HepG2 (cell line): ENCODE data around the gene FCER1G. TPM values are rescaled to one million over a fixed set of nuclear protein-coding genes. Genes with fewer than 3 reads are reported as not detected.

ENCODE experiments used
- CBFB ChIP-seq: sonication (generic); formaldehyde crosslinking; IDR thresholded peaks from 2 replicates; pipeline ENCODE4 v1.4.0; 2020; ENCODE audit warnings: missing genetic modification reagents
- CBX5 ChIP-seq: sonication (generic); formaldehyde crosslinking; IDR thresholded peaks from 2 replicates; pipeline ENCODE4 v1.4.0; 2020; ENCODE audit warnings: missing genetic modification reagents, borderline replicate concordance
- HNF4A ChIP-seq: sonication (generic); formaldehyde crosslinking; IDR thresholded peaks from 2 replicates; pipeline ENCODE4 v1.4.0; 2020; ENCODE audit warnings: missing genetic modification reagents
- NFE2L1 ChIP-seq: sonication (generic); formaldehyde crosslinking; IDR thresholded peaks from 2 replicates; pipeline ENCODE4 v1.4.0; 2020; ENCODE audit warnings: missing genetic modification reagents, mild to moderate bottlenecking, borderline replicate concordance
- PREB ChIP-seq: sonication (generic); formaldehyde crosslinking; IDR thresholded peaks from 2 replicates; pipeline ENCODE4 v1.4.0; 2020; ENCODE audit warnings: missing genetic modification reagents
- RFX3 ChIP-seq: IDR thresholded peaks from 2 replicates; pipeline ENCODE4 v1.6.1; 2016; ENCODE audit warnings: missing biosample characterization, missing genetic modification reagents
- SMARCC2 ChIP-seq: fragments of 450-650 bp; IDR thresholded peaks from 2 replicates; pipeline ENCODE4 v1.6.1; 2017; ENCODE audit warnings: antibody characterized with exemption, mild to moderate bottlenecking
- THAP7 ChIP-seq: sonication (generic); formaldehyde crosslinking; IDR thresholded peaks from 2 replicates; pipeline ENCODE4 v1.8.1; 2023; ENCODE audit warnings: mild to moderate bottlenecking, missing genetic modification reagents
- THYN1 ChIP-seq: sonication (generic); formaldehyde crosslinking; IDR thresholded peaks from 2 replicates; pipeline ENCODE4 v1.8.1; 2023; ENCODE audit warnings: low read depth, mild to moderate bottlenecking, moderate library complexity, missing genetic modification reagents, borderline replicate concordance
- ZBTB20 ChIP-seq: sonication (generic); formaldehyde crosslinking; IDR thresholded peaks from 2 replicates; pipeline ENCODE4 v1.8.1; 2023; ENCODE audit warnings: missing genetic modification reagents, low read depth, mild to moderate bottlenecking, borderline replicate concordance
- ZKSCAN8 ChIP-seq: IDR thresholded peaks from 2 replicates; pipeline ENCODE4 v1.6.1; 2016; ENCODE audit warnings: borderline replicate concordance, missing genetic modification reagents, missing compliant biosample characterization
- ZNF121 ChIP-seq: sonication (generic); formaldehyde crosslinking; IDR thresholded peaks from 2 replicates; pipeline ENCODE4 v1.5.0; 2020; ENCODE audit warnings: mild to moderate bottlenecking, missing genetic modification reagents
- ZNF207 ChIP-seq: fragments of 450-650 bp; IDR thresholded peaks from 2 replicates; pipeline ENCODE4 v1.6.1; 2016; ENCODE audit warnings: antibody characterized with exemption, borderline replicate concordance
- ZNF446 ChIP-seq: sonication (generic); formaldehyde crosslinking; IDR thresholded peaks from 2 replicates; pipeline ENCODE4 v1.5.0; 2020; ENCODE audit warnings: mild to moderate bottlenecking, missing genetic modification reagents
- ZNF644 ChIP-seq: IDR thresholded peaks from 2 replicates; pipeline ENCODE4 v1.6.1; 2016; ENCODE audit warnings: low read depth
- polyA plus RNA-seq, 8 experiments: library from polyadenylated mRNA; depleted of rRNA in 3 of 8; stranded (reverse) in 7 of 8; unstranded in 1 of 8; fragments of >200 nt; fragmentation: Illumina TruSeq in 4 of 8; extraction: Trizol in 4 of 8; gene quantifications; 2 replicates each; pipeline versions ENCODE4 v1.2.1 to v1.2.3, GENCODE V29; 2011 to 2016; ENCODE audit warnings: low read depth in 4 of 8, missing spikeins in 1 of 8, mixed read lengths in 1 of 8; ENCODE audit not compliant: insufficient read depth in 1 of 8
- total RNA-seq, 5 experiments: library from RNA; depleted of rRNA; stranded (reverse); fragments of >200 nt; fragmentation: Illumina TruSeq; extraction: Trizol; gene quantifications; 2 replicates each; pipeline ENCODE4 v1.2.3, GENCODE V29; 2016; ENCODE audit warnings: low read depth in 1 of 5
- TF ChIP-seq, protein P1 (sequence below): sonication (generic); formaldehyde crosslinking; IDR thresholded peaks from 2 replicates; pipeline ENCODE4 v1.9.0; 2021; ENCODE audit warnings: missing genetic modification reagents, borderline replicate concordance
- TF ChIP-seq, protein P2 (sequence below): sonication (generic); formaldehyde crosslinking; IDR thresholded peaks from 2 replicates; pipeline ENCODE4 v1.4.0; 2020; ENCODE audit warnings: missing genetic modification reagents, borderline replicate concordance
- TF ChIP-seq, protein P3 (sequence below): sonication (generic); formaldehyde crosslinking; IDR thresholded peaks from 2 replicates; pipeline ENCODE4 v1.4.0; 2020; ENCODE audit warnings: missing genetic modification reagents, borderline replicate concordance

The FCER1G gene
- total and polyA plus RNA-seq, 2 of the 13 experiments (the other 11 are each of a cell fraction or from before 2014, with no cell fraction given) = 1.3 to 6.4 TPM

GRCh38 chr1:161218301-161219077 lies 3.4 kb downstream of the FCER1G start (continued):
- no peak for TF ChIP-seq NFE2L1 (CRISPR knock-in tag)
- TF ChIP-seq, protein P1, sequence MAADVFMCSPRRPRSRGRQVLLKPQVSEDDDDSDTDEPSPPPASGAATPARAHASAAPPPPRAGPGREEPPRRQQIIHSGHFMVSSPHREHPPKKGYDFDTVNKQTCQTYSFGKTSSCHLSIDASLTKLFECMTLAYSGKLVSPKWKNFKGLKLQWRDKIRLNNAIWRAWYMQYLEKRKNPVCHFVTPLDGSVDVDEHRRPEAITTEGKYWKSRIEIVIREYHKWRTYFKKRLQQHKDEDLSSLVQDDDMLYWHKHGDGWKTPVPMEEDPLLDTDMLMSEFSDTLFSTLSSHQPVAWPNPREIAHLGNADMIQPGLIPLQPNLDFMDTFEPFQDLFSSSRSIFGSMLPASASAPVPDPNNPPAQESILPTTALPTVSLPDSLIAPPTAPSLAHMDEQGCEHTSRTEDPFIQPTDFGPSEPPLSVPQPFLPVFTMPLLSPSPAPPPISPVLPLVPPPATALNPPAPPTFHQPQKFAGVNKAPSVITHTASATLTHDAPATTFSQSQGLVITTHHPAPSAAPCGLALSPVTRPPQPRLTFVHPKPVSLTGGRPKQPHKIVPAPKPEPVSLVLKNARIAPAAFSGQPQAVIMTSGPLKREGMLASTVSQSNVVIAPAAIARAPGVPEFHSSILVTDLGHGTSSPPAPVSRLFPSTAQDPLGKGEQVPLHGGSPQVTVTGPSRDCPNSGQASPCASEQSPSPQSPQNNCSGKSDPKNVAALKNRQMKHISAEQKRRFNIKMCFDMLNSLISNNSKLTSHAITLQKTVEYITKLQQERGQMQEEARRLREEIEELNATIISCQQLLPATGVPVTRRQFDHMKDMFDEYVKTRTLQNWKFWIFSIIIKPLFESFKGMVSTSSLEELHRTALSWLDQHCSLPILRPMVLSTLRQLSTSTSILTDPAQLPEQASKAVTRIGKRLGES (CRISPR knock-in tag) = 0 out of 2 replicates have a peak, but pooled peaks have one; percentile 17
- TF ChIP-seq RFX3 (CRISPR knock-in tag) = no peak
- TF ChIP-seq ZNF121 (CRISPR knock-in tag) = no peak
- TF ChIP-seq SMARCC2 = no peak
- no peak; the same call in 1 of the 2 replicates for TF ChIP-seq ZBTB20 (CRISPR knock-in tag)
- no peak for TF ChIP-seq THAP7
- TF ChIP-seq ZNF207 = no peak
- peak; percentile 87 for TF ChIP-seq HNF4A (CRISPR knock-in tag)
- TF ChIP-seq ZKSCAN8 (CRISPR knock-in tag) = no peak
- TF ChIP-seq ZNF644 (CRISPR knock-in tag) = no peak
- TF ChIP-seq, protein P2, sequence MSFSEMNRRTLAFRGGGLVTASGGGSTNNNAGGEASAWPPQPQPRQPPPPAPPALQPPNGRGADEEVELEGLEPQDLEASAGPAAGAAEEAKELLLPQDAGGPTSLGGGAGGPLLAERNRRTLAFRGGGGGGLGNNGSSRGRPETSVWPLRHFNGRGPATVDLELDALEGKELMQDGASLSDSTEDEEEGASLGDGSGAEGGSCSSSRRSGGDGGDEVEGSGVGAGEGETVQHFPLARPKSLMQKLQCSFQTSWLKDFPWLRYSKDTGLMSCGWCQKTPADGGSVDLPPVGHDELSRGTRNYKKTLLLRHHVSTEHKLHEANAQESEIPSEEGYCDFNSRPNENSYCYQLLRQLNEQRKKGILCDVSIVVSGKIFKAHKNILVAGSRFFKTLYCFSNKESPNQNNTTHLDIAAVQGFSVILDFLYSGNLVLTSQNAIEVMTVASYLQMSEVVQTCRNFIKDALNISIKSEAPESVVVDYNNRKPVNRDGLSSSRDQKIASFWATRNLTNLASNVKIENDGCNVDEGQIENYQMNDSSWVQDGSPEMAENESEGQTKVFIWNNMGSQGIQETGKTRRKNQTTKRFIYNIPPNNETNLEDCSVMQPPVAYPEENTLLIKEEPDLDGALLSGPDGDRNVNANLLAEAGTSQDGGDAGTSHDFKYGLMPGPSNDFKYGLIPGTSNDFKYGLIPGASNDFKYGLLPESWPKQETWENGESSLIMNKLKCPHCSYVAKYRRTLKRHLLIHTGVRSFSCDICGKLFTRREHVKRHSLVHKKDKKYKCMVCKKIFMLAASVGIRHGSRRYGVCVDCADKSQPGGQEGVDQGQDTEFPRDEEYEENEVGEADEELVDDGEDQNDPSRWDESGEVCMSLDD = no peak
- TF ChIP-seq PREB (CRISPR knock-in tag) = no peak
- no peak for TF ChIP-seq THYN1 (CRISPR knock-in tag)
- no peak for TF ChIP-seq ZNF446 (CRISPR knock-in tag)
- TF ChIP-seq, protein P3, sequence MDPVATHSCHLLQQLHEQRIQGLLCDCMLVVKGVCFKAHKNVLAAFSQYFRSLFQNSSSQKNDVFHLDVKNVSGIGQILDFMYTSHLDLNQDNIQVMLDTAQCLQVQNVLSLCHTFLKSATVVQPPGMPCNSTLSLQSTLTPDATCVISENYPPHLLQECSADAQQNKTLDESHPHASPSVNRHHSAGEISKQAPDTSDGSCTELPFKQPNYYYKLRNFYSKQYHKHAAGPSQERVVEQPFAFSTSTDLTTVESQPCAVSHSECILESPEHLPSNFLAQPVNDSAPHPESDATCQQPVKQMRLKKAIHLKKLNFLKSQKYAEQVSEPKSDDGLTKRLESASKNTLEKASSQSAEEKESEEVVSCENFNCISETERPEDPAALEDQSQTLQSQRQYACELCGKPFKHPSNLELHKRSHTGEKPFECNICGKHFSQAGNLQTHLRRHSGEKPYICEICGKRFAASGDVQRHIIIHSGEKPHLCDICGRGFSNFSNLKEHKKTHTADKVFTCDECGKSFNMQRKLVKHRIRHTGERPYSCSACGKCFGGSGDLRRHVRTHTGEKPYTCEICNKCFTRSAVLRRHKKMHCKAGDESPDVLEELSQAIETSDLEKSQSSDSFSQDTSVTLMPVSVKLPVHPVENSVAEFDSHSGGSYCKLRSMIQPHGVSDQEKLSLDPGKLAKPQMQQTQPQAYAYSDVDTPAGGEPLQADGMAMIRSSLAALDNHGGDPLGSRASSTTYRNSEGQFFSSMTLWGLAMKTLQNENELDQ (CRISPR knock-in tag) = no peak
- no peak; the same call in 1 of the 2 replicates for TF ChIP-seq CBX5
- no peak for TF ChIP-seq CBFB
